GM18909 (cell line): Measurements from ENCODE around the gene IRX3.

Experiments used
- ATAC-seq: cut with Tn5 transposase; IDR thresholded peaks from one replicate; pipeline ENCODE4 v1.9.1; 2021; ENCODE audit warnings: mild to moderate bottlenecking; ENCODE audit not compliant: unreplicated experiment, poor library complexity

The IRX3 gene

GRCh38 chr16:54240271-54241129 lies 46.1 kb downstream of the IRX3 start:
- no peak for ATAC-seq

GRCh38 chr16:54239456-54239855 lies 47.1 kb downstream of the IRX3 start:
- no peak for ATAC-seq

GRCh38 chr16:54236773-54237172 lies 49.8 kb downstream of the IRX3 start:
- ATAC-seq: no peak

- ATAC-seq: no peak
These were observed 53.0 kb downstream of the IRX3 start for GRCh38 chr16:54233615-54234014.
